ENCODE measurements around the gene CLDND2.

Gene CLDND2

GRCh38 chr19:51354742-51355148 lies 14.1 kb downstream of the CLDND2 start:
- DNase-seq (ENCODE audit: low read depth, low spot score): no peak

GRCh38 chr19:51354103-51354741 lies 14.6 kb downstream of the CLDND2 start:
- no peak for DNase-seq (ENCODE audit: low read depth, low spot score)

GRCh38 chr19:51352783-51353360 lies 15.9 kb downstream of the CLDND2 start:
- no peak for DNase-seq (ENCODE audit: low read depth, low spot score)

- DNase-seq (ENCODE audit: low read depth, low spot score): no peak
Measured at GRCh38 chr19:51351266-51351990, 17.4 kb downstream of the CLDND2 start.

- no peak for DNase-seq (ENCODE audit: low read depth, low spot score)
Measured at GRCh38 chr19:51347209-51347928, 21.4 kb downstream of the CLDND2 start.

- DNase-seq (ENCODE audit: low read depth, low spot score): no peak
Measured at GRCh38 chr19:51346742-51347141, 22.1 kb downstream of the CLDND2 start.

GRCh38 chr19:51345076-51345620 lies 23.7 kb downstream of the CLDND2 start:
- DNase-seq (ENCODE audit: low read depth, low spot score): no peak

GRCh38 chr19:51342631-51343569 lies 25.9 kb downstream of the CLDND2 start:
- no peak for DNase-seq (ENCODE audit: low read depth, low spot score)

- DNase-seq (ENCODE audit: low read depth, low spot score): no peak
Measured at GRCh38 chr19:51341976-51342580, 26.7 kb downstream of the CLDND2 start, which contains the start of gene VSIG10L. Gene VSIG10L (minus strand): TSS chr19:51342139. CDS start chr19:51342124, 15 bp downstream.

- DNase-seq (ENCODE audit: low read depth, low spot score): no peak
Measured at GRCh38 chr19:51341066-51341465, 27.7 kb downstream of the CLDND2 start.

- peak; percentile 84 for DNase-seq (ENCODE audit: low read depth, low spot score)
Measured at GRCh38 chr19:51339687-51340656, 28.8 kb downstream of the CLDND2 start.

GRCh38 chr19:51339313-51339686 lies 29.5 kb downstream of the CLDND2 start:
- DNase-seq (ENCODE audit: low read depth, low spot score): no peak

- DNase-seq (ENCODE audit: low read depth, low spot score): peak; percentile 76
Measured at GRCh38 chr19:51338563-51339312, 30.1 kb downstream of the CLDND2 start.

- DNase-seq (ENCODE audit: low read depth, low spot score): no peak
Measured at GRCh38 chr19:51337861-51338562, 30.8 kb downstream of the CLDND2 start.

GRCh38 chr19:51337141-51337860 lies 31.5 kb downstream of the CLDND2 start:
- no peak for DNase-seq (ENCODE audit: low read depth, low spot score)

- no peak for DNase-seq (ENCODE audit: low read depth, low spot score)
Measured at GRCh38 chr19:51333836-51334460, 34.9 kb downstream of the CLDND2 start.

- no peak for DNase-seq (ENCODE audit: low read depth, low spot score)
Measured at GRCh38 chr19:51331716-51332115, 37.1 kb downstream of the CLDND2 start.

Data from activated naive CD8-positive, alpha-beta T cell treated with anti-CD3 and anti-CD28 coated beads, Interleukin-2, amount 50 U/mL, for 16 hours (primary cell).